ENCODE measurements around the gene POPDC3.

The POPDC3 gene

DNA sequence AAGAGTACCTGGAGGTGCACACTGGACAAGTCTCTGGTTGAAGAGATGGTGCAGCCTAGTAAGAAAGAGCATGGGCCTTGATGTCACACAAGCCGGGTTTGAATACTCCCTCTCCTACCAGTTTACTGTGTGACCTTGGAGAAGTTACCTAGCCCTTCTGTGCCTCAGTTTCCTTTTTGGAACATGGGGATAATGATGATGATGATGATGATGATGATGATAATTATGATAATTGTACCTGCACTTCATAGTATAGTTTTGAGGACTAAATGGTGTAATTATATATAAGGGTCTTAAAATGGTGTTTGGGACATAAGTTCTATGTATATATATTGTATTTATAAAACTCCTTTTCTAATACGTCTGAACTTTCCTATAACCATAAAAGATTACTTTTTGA lies 41.7 kb downstream of the POPDC3 start:
- DNase-seq (ENCODE audit: low read depth) = no peak

DNA sequence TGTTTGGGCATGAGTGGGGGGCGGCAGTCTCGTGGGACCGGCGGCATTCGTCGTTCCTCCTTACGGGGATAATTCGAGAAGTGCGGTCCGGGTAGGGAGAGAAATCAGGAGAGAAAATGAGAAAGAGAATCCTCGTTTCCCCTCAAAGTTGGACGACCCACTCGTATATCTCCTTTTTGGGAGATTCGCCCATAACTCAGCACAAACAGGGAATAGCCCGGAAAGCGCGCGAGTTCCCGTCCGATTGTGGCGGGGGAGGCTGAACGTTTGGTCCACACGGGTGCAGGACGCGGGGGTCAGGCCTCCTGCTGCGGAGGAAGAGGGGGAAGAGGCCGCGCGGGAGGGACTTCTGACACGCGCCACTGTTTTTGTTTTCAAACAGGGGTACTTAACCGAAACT lies 42.4 kb downstream of the POPDC3 start:
- no peak for DNase-seq (ENCODE audit: low read depth)

DNA sequence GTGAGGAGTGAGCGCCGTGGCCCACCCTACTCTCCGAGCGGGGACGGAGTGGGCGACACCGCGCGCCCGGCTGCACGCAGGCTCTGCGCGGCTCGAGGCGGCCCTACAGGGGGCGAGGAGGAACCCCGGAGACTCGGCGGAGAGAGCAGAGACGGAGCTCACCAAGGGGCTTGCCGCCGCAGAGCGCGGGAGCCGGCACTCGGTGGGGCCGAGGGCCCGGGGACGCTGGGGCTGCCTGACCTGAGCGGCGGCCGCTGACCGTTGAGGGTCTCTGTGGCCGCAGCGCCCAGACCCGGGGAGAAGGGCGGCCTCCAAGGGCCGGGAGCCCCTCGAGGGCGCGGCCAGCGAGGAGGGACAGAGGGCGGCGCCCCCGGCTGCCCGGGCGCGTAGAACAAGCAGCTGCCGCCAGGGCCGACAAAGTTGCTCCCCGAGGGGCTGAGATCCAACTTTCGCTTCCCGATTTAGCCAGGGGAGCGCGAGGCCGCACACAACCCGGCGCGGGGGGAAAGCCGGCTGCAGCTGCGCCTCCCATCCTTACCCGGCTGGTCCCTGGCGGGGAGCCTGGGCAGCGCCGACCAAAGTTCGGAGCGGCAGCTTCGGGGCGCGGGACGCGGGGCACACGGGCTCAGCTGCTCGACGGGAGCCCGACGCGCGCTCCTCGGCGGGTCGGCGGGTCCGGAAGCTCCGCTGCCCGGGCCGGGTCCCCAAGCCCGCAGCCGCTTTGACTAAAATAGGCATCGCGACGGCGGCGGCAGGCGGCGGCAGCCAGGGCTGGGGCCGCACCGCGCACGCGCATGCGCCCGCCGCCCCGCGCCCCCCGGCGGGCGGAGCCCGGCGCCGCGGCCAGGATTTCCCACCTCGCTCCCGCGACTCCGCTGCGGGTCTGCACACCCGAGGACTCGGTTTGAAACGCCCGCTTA lies 43.1 kb downstream of the POPDC3 start:
- DNase-seq (ENCODE audit: low read depth) = no peak

DNA sequence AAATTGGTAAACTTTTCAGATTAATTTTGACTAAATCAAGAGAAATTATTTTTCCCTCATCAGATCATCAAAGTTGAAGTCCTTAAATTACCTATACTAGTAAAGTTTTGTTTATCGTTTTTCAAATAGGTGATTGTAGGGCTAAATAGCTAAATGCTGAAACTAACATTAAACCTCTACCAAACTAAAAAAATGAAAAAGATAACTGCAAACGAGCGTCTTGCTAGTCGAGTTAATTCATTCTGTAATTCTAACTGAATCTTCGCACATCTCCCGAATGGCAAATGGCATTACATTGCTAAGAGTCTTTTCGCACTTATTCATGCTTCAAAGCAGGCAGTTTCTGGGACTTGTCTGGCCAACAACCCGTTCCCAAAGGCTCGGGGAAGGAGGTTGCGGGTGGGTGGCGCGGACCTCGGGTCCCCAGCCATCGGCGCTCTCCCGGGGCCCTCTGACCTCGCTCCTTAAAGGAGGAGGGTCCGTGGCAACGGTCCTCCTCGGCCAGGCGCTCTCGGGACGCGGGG lies 43.8 kb downstream of the POPDC3 start:
- no peak for DNase-seq (ENCODE audit: low read depth)

DNA sequence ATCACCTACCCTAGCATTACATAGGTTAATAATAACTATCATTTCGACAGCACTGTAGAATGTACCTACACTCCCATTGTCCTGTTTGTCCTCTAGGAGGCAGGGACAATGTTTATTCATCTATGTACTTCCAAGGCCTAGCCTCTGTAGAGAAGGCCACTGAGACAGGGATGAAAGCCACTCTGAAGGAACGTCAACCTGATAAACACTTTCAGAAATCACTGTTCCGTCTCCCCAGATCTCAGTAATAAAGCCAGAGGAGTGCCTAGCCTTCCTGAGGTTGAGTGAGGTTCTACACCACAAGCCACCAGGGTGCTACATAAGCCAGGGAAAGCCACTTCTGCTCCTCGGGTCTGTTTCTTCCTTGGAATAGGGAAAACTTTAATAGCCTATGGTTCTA lies 44.8 kb downstream of the POPDC3 start:
- no peak for DNase-seq (ENCODE audit: low read depth)

DNA sequence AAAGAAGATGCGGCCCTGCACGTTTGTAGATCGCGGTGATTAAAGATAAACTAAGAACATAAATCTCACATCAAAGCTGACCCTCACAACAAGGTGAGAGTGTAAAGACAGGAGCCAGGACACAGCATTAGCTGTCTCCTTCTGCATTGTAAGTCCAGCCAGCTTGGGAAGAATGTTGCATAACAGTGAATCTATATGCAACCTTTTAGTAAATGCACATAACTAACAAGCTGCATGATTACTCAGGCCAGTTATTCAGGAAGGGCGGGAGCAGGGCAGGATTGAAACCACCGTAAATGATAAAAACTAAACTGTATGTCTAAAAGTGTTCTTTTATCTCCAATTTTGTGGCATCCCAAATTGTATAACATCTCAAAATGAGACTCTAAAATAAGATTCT lies 57.1 kb downstream of the POPDC3 start:
- no peak for DNase-seq (ENCODE audit: low read depth)

DNA sequence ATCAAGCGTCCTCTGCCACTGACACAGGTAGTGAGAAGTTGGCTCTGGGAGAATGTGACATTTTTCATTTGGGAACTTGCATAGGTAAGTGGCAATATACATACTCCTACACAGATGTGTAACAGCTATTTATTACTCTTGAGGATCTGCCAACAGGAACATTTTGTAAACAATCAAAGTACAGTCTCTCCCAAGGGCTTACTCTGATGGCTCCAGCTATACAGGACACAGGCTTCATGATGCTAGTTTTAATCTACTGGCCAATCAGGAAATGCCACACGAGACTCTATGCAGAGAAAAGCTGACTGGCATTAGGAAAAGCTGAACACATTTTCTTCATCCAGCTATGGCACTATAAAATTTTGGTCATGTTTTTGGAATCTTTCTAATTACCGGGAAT lies 57.8 kb downstream of the POPDC3 start:
- no peak for DNase-seq (ENCODE audit: low read depth)

DNA sequence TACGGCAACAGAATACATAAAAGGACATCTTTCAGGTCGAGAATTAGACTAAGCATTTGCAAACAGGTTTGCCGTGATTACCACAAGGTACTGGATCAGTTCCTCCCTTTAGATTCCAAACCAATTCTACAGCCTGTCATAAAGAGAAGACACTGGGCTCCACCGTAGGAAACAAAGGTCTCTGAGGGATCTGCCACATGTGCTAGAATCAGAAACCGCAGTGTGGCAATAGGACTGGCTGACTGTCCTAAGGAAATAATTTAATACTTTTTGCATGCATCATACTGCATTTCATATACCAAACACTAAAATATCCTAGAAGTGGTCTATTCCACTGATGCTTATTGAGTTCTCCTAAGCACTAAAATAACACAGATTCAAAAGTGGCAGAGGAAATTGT lies 59.2 kb downstream of the POPDC3 start:
- no peak for DNase-seq (ENCODE audit: low read depth)

DNA sequence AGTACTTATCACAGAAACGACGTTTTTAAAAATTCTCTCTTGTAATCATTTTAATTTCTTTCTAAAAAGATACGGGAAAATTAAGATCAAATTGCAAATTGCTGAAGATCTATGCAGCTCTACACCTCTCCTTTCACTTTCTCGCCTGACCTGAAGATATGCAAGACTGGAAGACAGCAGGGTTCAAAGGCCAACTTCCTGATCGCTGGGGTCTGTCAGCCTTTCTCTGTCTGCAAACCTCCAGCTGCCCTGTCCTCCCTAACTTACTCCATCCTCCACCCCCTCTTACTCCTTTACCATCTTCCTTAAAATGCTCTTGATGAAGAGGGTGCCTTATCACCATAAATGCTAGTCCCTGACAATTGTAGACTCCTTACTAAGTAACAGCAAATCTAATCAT lies 63.7 kb downstream of the POPDC3 start:
- DNase-seq (ENCODE audit: low read depth) = no peak

DNA sequence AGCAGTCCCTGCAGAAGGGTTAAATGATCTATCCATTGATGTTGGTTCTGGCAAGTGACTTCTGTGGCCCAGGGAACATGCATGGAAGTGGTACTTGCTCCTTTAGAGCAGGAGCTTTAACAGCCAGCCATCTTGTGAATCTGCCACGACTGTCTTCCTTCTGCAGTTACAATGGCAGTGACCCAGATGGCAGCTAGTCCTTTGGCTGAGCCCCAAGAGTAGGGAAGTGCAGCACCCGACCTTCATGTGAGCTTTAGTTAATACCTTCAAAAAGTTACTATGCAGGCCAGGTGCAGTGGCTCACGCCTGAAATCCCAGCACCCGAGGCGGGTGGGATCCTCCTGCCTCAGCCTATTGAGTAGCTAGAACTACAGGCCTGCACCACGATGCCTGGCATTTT lies 66.4 kb downstream of the POPDC3 start:
- DNase-seq (ENCODE audit: low read depth) = no peak

DNA sequence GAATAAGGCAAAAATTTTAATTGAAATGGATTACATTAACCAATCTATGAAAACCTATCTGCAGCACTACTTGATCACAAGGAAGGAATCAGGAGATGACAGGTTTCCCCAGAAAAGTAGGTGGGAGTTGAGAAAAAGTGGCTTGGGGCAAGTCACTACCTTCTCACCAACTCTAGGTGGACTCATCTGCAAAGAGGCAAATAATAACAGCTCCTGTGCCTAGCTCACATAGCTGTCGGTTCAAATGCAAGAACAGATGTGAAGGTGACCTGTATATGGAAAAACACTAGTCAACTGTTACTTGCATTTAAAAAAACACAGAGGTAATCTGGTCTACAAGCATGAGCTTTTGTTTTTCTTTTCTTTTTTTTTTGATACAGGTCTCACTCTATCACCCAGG lies 67.2 kb downstream of the POPDC3 start:
- DNase-seq (ENCODE audit: low read depth) = no peak

DNA sequence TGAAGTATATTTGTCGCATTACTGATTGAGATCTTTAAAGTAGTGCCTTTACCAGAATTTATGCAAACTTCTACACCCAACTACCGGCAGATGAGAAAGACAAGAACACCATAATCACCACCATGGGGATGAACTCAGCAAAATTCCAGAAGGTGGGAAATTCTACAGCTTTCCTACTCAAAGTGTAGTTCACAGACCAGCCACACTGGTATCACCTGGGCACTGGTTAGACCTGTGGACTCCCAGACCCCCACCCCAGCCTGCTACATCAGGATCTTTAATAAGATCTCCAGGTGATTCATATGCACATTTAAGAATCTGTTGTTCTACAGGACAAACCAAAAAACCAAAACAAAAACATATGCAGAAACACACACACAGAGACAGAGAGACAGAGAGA lies 67.9 kb downstream of the POPDC3 start:
- no peak for DNase-seq (ENCODE audit: low read depth)

DNA sequence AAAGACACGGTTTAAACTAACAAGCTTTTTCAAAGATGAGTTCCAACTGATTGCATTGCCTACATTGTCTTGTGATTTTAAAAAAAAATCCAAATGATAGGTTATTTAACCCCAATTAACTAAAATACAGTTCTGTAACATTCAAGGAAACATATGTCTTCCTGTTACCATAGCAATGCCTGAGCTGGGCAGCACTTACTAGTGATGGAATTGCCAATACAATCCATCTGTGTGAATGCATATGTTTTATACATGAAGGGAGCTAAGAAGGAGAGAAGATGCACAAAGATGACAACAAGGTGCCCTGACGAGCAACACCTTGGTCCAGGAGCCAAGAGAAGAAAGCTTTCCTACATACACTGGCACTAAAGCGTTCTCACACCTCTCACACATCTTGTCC lies 68.7 kb downstream of the POPDC3 start:
- DNase-seq (ENCODE audit: low read depth) = no peak

DNA sequence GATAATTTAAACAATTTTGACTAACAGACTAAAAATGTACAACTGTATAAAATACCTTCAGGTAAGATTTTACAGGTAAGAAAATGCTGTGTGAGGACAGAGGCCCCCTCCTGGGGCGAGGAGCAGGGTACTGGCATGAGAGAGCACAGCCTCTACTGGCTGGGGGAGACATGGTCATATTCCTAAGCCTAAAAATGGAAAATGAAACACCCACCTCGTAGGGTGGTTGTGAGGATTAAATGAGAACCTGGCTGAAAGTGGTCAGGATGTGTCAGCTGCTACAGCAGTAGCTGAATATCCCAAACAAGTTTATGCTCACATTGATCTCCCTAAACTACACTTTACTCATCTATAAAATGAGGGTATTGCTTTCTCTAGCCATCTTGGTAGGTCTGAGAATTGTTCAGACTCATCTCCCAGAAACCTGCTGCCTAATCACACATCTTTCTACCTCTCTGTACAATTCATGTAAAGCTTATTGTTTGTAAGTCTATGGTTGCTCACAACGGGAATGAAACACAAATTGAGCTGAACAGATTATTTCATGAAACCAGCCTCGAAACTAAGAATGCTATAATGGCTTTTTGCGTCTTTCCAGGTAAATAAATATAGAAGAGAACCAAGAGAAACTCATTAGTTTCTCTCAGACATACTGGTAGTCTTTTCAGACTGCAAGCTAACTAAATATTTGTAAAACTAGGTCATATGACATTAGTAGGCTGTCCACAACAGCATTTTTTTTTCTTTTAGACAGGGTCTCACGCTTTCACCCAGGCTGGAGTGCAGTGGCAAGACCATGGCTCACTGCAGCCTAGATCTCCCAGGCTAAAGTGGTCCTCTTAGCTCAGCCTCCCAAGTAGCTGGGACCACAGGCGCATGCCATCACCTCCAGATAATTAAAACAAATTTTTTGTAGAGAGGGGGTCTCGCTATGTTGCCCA lies 69.6 kb downstream of the POPDC3 start:
- no peak for DNase-seq (ENCODE audit: low read depth)

DNA sequence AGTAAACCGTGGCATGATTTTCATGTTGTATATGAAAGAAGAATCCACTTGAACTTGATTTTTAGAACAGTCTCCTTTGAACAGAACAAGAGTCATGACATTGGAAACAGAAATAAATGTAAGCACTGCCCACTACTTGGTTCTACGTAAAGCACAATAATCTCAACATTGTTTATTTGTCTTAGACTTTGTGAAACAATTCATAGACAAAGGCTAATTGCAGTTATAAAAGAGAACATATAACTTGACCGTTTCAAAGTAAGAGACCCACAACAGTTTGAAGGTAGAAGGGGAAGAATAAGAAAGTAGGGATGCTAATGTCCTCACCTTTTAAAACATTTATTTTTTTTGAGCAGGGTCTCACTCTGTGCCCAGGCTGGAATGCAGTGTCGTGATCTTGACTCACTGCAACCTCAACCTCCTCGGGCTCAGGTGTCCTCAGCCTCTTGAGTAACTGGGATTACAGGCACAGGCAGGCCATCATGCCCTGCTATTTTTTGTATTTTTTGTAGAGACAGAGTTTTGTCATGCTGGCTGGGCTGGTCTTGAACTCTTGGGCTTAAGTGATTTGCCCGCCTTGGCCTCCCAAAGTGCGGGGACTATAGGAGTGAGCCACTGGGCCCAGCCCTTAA lies 71.1 kb downstream of the POPDC3 start:
- no peak for DNase-seq (ENCODE audit: low read depth)
